CD4-positive, alpha-beta T cell treated with Interleukin-17A for 1 hour (primary cell): ENCODE measurements around the gene UTF1.
A peak's percentile ranks its signal among the peaks of the same experiment; 100 is the strongest.

Source experiments
- DNase-seq: peaks from one replicate; pipeline ENCODE4 v3.0.0-alpha.2; 2020

The UTF1 gene

DNA sequence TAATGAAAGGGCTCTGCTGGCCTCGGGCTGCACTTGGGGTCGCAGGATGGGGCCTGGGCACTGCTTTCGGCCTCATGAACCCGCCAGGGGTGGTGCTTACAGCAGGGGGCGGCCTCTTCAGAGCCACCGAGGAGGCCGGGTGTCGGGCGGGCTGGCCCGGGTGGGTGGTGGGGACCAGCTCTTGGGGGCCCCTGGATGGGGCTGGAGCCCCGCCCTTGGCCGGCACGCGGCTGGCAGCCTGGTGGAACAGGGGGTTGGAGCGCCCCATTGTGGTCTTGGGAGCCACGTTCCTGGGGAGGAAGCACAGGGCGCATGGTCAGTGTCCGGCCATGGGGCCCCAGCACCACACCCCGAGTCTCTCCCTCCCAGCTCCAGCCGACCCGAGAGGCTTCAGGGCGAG is 37.8 kb downstream of the UTF1 start:
- no peak for DNase-seq

GRCh38 chr10:133268532-133268931 is 38.5 kb downstream of the UTF1 start:
- DNase-seq, result no peak

DNA sequence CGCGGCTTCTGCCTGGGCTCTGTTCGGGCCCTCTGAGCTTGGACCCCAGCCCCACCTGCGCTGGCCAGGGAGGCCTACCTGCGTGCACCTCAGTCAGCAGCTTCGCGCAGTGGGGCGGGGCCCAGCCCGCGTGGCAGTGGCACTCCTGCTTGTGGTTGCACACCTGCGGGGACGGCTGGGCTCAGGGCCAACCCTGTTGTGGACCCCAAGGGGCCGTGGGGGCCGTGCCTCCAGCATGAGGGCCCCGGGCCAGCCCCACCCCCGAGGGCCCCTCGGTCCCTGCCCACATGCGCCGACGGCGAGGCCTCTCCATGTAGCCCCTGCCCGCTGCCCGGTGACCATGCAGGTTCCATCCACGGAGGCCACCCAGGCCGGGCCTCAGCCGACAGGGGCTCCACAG is 39.4 kb downstream of the UTF1 start:
- no peak for DNase-seq

DNA sequence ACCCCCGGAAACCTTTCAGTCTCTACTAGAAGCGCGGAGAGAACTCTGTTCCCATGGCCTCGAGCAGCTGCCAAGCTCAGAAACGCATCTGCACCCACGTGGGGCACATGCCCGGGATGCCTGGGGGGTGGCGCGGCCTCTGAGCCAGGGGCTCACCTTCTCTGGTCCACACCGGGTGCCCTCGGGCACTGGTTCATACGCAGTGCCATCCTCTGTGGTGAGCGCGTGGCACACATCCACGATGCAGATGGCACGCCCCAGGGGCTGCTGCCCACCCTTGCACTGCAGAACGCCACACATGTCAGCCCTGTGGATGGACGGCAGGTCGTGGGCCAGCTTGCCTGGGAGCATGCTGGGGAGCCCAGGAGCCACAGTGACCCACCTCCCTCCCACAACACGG is 40.2 kb downstream of the UTF1 start:
- no peak for DNase-seq

- DNase-seq, result no peak
Observed at GRCh38 chr10:133270773-133271297, 40.8 kb downstream of the UTF1 start.

DNA sequence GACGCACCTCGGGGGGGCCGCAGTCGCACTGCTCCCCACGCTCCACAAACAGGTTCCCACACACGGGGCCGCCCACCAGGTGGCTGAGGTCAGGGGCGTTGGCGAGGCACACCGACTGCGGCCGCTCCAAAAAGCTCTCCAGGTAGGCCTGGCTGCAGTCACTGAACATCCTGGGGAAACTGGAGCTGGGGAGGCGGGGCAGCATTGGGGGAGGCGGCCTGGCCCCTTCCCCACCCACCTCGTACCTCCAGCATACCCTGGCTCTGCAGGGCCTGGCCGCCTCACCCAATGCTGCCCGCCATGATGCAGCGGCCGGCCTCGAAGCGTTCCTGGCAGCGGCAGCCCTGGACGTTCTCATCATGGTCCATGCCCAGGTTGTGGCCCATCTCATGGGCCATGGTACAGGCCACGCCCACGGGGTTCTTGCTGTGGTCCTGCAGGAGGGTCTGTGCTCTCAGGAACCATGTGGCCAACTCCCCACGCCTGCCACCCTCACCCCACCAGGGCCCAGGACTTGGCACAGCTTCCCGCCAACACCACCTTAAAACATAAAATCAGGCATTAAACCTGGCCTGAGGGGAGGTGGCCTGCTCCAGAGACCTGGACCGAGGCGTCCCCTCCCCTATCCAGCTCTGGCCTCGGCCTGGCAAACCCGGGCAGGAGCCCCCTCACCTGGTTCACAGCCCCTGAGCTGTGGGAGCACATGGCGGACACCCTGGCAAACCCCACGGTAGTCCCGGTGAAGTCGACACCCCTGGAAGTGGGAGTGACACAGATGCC is 41.7 kb downstream of the UTF1 start:
- no peak for DNase-seq

DNA sequence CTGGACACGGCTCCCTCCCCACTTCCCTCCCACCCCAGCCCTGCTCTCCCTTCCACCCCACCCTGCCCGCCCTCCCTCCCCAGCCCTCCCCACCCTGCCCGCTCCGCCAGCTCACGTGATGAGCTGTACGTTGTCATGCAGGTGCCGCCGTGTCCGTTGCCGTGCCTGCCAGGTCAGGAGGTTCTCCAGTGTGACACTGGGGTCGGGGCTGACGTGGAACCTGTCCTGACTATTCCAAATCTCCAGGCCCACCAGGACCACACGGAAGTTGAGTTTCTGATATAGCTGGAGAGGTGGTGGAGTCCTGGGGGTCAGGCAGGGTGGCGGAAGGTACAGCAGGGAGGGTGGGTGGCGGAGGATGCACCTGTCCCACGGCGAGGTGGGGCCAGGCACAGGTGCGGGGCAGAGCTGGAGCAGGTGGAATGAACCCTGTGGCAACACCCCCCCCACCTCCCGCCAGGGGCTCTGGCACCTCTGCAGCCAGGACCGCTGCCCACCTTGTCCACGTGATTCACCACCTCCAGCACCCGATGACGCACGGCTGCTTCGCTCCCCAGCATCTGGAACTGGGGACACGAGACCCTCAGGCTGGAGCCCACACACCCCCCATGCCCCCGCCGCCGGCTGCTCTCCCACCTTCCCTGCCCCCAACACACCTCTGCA is 42.4 kb downstream of the UTF1 start:
- no peak for DNase-seq

DNA sequence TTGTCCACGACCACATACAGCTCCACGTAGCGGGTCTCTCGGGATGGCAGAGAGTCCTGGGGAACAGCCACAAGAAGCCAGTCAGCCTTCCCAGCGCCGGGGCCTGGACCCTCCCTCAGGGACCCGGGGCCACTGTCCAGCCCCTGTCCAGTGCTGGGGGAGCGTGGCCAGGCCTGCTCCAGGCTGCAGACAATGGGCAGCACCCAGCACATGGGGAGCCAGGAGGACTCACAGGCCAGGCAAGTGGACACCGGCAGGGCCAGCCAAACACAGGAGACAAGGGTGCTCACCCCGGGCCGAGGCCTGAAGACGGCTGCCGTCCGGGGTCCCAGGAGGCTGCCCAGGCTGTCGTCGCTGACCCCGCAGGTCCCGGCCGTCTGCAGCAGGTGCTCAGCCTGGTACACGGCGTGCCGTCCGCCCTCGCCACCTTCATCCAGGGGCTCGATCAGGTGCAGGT is 43.0 kb downstream of the UTF1 start:
- DNase-seq, result no peak

- no peak for DNase-seq
Observed at GRCh38 chr10:133273534-133274143, 43.6 kb downstream of the UTF1 start.

DNA sequence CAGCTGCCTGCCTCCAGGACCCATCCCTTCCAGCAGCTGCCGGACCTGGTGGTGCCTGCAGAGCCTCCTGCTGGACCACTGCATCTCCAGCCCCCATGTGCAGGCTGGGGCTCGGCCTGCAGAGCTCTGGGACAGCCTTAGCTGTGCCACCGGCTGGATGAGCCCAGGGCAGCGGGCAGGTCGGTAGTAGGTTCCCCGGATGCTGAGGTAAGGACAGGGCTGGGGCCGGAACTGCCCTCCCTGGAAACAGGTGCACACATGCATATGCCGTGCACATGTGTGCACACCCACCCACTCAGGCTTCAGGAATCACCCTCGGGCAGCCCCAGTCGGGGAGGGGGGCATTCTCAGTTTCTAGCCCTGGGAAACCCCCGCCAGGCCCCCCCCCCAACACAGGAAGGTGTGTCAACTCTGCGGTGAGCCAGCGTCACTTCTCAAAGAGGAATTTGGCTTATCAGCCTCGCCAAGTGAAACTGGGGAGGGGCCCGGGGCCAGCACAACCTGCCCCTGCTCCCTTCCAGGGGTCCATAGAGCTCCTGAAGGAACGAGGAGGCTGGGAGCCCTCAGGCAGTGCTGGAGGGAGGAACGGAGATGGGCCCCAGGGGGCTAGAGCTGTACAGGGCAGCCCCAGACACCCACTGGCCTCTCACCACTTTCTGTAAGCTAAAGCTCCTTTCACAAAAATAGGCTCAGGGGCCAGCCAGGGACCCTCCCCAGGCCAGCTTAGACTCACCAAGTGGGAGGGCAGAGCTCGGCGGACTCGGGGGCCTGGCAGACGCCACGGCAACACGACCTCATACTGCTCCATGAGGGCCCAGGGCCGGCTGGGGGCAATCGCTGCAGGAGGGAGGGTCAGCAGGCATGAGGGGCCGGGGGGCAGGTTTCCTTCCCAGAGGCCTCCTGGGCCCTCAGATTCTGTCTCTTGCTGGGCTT is 45.0 kb downstream of the UTF1 start:
- DNase-seq, result peak; percentile 90

DNA sequence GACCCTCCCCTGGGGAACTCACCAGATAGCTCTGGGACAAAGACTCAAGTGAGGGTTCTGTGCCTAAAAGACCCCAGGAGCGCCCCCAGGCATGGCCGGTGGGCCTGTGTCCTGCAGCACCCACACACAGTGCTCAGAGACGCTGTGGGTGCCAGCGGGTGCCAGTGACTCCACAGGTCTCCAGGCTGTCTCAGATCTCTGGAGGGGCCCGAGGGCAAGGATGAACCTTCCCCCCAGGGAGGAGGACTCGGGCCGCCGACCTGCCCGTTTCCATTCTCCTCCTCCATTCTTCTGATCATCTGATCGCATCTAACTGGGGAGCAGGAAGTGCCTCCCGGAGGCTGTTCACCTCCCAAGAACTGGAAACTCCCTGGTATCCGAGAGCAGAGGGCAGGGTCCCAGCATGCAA is 45.7 kb downstream of the UTF1 start:
- peak; percentile 61 for DNase-seq

- no peak for DNase-seq
Observed at GRCh38 chr10:133276100-133276434, 46.0 kb downstream of the UTF1 start.

- DNase-seq, result peak; percentile 75
Observed at GRCh38 chr10:133276435-133277201, 46.6 kb downstream of the UTF1 start, which contains the start of gene ADAM8. Gene ADAM8 (minus strand): TSS chr10:133276868. CDS start chr10:133276817, 51 bp downstream.

GRCh38 chr10:133277277-133277992 is 47.4 kb downstream of the UTF1 start:
- DNase-seq, result no peak

GRCh38 chr10:133277993-133278576 is 48.1 kb downstream of the UTF1 start:
- no peak for DNase-seq

DNA sequence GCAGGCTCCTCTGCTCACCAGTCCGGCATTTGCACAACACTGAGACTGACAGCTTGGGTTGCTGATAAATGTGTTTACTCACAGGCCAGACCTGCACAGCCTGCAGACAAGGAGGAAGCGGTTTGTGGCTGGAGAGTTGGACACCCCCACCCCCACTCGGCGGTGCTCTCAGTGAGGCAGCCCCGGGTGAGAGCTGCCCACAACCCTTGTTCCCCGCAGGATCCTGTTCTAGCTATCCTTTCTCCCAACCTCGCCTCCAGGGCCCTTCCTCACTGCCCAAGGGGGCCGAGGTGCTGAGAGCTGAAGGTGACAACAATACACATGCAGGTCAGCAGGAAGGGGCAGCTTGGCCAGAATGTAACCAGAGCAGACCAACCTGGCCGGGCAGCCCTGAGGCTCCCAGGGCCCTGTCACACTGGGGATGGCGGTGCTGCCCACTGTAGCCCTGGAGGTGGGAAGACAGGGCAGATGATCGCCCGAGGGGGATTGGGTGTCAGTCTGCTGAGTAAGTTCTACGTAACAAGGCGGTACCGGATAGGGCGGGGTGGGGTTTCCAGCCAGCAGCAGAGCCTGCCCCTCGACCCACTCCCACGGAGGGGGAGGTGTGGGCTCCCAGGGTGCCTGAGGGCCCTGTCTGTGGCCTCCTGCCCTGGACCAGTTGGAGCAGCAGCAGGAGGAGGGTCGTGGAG is 48.7 kb downstream of the UTF1 start:
- DNase-seq, result peak; percentile 86

GRCh38 chr10:133279326-133280226 is 49.6 kb downstream of the UTF1 start:
- no peak for DNase-seq

DNA sequence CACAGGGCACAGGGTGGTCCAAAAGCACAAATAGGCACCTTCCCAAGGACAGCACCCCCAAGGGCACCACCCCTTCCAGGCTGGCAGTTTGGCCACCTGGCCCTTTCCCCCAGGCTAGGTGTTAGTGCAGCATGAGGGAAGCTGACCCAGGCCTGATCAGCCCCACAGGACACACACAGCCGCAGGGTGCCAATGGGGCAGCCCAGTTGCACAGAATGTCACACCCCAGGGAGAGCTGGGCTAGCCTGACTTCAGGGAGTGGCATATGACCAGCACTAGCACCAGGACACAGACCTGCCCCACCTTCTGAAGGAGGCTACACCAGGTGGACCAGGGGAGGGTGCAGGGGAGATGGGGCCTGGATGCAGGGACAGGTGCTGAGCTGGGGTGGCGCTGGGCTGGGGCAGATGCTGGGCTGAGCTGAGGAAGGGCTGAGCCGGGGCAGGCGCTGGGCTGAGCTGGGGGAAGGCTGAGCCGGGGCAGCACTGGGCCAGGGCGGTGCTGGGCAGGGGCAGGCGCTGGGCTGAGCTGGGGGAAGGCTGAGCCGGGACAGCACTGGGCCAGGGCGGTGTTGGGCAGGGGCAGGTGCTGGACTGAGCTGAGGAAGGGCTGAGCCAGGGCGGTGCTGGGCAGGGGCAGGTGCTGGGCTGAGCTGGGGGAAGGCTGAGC is 50.5 kb downstream of the UTF1 start:
- DNase-seq, result no peak
